Measurements from ENCODE around the gene TLCD3B. TPM values are rescaled to one million over a fixed set of nuclear protein-coding genes. Genes with fewer than 3 reads are reported as not detected.

The TLCD3B gene
- total RNA-seq, 6 donors from 2014 or later: 0.14 TPM; not detected in 5

DNA sequence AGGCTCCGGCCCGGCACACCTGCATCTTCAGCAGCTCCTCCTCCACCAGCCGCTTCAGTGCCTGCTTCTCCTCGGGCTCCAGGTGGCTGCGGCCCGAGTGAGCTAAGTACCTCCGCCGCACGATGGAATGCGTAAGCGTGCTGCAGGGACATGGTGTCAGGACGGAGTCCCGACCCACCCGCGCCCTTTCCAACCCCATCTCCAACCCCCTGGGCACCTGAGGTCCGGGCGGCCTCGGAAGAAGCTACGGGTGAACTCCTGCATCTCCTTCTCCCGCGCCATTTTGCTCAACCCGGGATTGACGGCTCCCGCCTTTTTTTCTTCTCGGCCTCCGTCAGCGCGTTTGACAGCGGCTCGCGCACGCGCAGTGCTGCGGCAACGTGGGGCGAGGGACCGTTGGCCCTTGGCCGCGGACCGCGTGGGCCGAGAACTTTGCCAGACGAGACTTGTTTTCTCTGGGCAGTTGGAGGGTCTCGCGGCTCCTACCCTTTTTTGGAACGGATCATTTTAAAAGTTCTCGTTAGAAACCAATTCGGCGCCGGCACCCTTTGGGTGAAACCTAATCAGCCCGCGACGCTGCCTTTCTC, 35.7 kb downstream of the TLCD3B start, which contains the start of gene HIRIP3:
TSS of gene HIRIP3 (minus strand) at position 294 of the 587 bp plus-strand sequence. CDS start at position 282, 12 bp downstream.
- peaks cover 26 to 50% (median 43%) of the 10 kb centered on the region in 4 donors for H3K4me1 ChIP-seq
- H3K4me3 ChIP-seq: peak within 1 kb of the TSS; percentile 74 to 96 (median 83)
- no peaks in the 10 kb centered on the region for H3K27me3 ChIP-seq
- TF ChIP-seq, protein P1, sequence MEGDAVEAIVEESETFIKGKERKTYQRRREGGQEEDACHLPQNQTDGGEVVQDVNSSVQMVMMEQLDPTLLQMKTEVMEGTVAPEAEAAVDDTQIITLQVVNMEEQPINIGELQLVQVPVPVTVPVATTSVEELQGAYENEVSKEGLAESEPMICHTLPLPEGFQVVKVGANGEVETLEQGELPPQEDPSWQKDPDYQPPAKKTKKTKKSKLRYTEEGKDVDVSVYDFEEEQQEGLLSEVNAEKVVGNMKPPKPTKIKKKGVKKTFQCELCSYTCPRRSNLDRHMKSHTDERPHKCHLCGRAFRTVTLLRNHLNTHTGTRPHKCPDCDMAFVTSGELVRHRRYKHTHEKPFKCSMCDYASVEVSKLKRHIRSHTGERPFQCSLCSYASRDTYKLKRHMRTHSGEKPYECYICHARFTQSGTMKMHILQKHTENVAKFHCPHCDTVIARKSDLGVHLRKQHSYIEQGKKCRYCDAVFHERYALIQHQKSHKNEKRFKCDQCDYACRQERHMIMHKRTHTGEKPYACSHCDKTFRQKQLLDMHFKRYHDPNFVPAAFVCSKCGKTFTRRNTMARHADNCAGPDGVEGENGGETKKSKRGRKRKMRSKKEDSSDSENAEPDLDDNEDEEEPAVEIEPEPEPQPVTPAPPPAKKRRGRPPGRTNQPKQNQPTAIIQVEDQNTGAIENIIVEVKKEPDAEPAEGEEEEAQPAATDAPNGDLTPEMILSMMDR (IDR thresholded peaks at IDR 0.05): no peak
- TF ChIP-seq POLR2A (IDR thresholded peaks at IDR 0.05) (peak in 3 of 4 donors; percentile 21 to 55 (median 31)), POLR2AphosphoS5 (IDR thresholded peaks at IDR 0.05) (peak; percentile 44 to 60), EP300 (IDR thresholded peaks at IDR 0.05) (peak in 1 of 4 donors; percentile 62)
- peak; percentile 79 to 98 for DNase-seq
- H3K27ac ChIP-seq: peak within 1 kb of the TSS; percentile 88 to 92 (median 90)
- H3K9me3 ChIP-seq: no peaks in the 10 kb centered on the region
- peak; percentile 84 to 89 for ATAC-seq (ENCODE audit: low FRiP score in 2 of 2)
- 0 to 1% methylated on average over 41 to 46 of the region's 53 CpGs for WGBS, 2 donors
- H3K36me3 ChIP-seq: peaks cover 8 to 55% (median 33%) of the 10 kb centered on the region in 4 donors

GRCh38 chr16:29994600-29995323, 36.3 kb downstream of the TLCD3B start:
- peak overlapping the region; percentile 88 to 92 (median 90) for H3K27ac ChIP-seq
- WGBS, 2 donors: 13 to 29% methylated on average over 12 to 24 of the region's 24 CpGs
- H3K4me3 ChIP-seq: peak overlapping the region; percentile 74 to 96 (median 83)
- DNase-seq (peak; percentile 86 to 95), ATAC-seq (ENCODE audit: low FRiP score in 2 of 2) (peak; percentile 56 to 80)
- no peak for TF ChIP-seq EP300 (IDR thresholded peaks at IDR 0.05)
- TF ChIP-seq POLR2A (IDR thresholded peaks at IDR 0.05): no peak
- TF ChIP-seq, protein P1 (IDR thresholded peaks at IDR 0.05): no peak
- no peak for TF ChIP-seq POLR2AphosphoS5 (IDR thresholded peaks at IDR 0.05)
- H3K4me1 ChIP-seq: peaks cover 26 to 52% (median 44%) of the 10 kb centered on the region in 4 donors
- no peaks in the 10 kb centered on the region for H3K27me3 ChIP-seq
- H3K36me3 ChIP-seq: peaks cover 10 to 55% (median 36%) of the 10 kb centered on the region in 4 donors
- no peaks in the 10 kb centered on the region for H3K9me3 ChIP-seq

DNA sequence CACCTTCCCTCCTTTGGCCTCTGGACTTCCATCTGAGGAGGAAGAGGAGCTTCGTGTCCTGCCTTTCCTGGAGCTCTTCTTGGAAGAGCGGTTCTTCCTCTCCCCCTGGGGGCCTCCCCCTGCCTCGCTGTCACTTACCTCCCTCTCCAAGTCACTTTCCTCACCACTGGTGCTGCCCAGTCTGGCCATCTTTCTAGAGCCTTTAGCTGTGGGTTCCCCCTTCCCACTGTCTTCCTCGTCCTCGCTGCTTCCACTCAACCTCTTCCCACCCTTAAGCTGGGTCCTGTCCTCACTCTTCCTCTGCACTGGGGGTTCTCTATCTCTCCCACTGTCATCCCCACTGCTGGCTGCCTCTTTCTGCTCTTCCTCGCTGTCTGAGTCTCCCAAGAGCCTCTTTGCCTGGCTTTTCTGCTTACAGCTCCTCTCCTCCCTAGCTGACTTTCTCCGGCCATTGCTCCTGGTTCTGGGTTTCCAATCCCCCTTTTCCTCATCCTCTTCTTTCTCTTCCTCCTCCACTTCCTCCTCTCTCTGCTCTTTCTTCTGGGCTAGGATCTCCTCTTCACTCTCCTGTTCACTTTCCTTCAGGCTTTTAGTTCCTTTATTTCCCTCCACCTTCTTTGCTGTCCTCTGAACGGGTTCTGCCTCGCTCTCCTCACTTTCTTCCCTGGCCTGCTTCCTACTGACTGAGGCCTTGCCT, 37.0 kb downstream of the TLCD3B start:
- Histone ChIP-seq H3K4me3 (peak overlapping the region in 2 of 4 donors; percentile 74 to 92), H3K9me3 (no peaks in the 10 kb centered on the region), H3K4me1 (peaks cover 26 to 55% (median 44%) of the 10 kb centered on the region in 4 donors), H3K27ac (peak overlapping the region; percentile 88 to 92 (median 90)), H3K27me3 (no peaks in the 10 kb centered on the region), H3K36me3 (peaks cover 10 to 55% (median 39%) of the 10 kb centered on the region in 4 donors)
- ATAC-seq (ENCODE audit: low FRiP score in 2 of 2) (no peak), DNase-seq (no peak)
- 83 to 85% methylated on average over 9 of the region's 9 CpGs for WGBS, 2 donors
- TF ChIP-seq POLR2A (IDR thresholded peaks at IDR 0.05) (no peak), POLR2AphosphoS5 (IDR thresholded peaks at IDR 0.05) (no peak), EP300 (IDR thresholded peaks at IDR 0.05) (no peak)
- TF ChIP-seq, protein P1 (IDR thresholded peaks at IDR 0.05): no peak

- Histone ChIP-seq H3K9me3 (no peaks in the 10 kb centered on the region), H3K36me3 (peaks cover 10 to 60% (median 44%) of the 10 kb centered on the region in 4 donors), H3K4me3 (no peak overlapping the region), H3K27ac (peak overlapping the region in 3 of 4 donors; percentile 20 to 92 (median 90)), H3K4me1 (peaks cover 26 to 57% (median 47%) of the 10 kb centered on the region in 4 donors), H3K27me3 (no peaks in the 10 kb centered on the region)
- TF ChIP-seq, protein P1 (IDR thresholded peaks at IDR 0.05): no peak
- TF ChIP-seq EP300 (IDR thresholded peaks at IDR 0.05): no peak
- no peak for TF ChIP-seq POLR2AphosphoS5 (IDR thresholded peaks at IDR 0.05)
- no peak for TF ChIP-seq POLR2A (IDR thresholded peaks at IDR 0.05)
- DNase-seq (no peak), ATAC-seq (ENCODE audit: low FRiP score in 2 of 2) (no peak)
- WGBS, 2 donors: 84 to 93% methylated on average over 13 to 25 of the region's 25 CpGs
Observed at GRCh38 chr16:29993191-29993902, 37.7 kb downstream of the TLCD3B start.

All from upper lobe of left lung (tissue), 6 donors.